ENCODE measurements around the gene TENM4.
A peak's percentile ranks its signal among the peaks of the same experiment; 100 is the strongest.

Gene TENM4

GRCh38 chr11:78791254-78791653, 649.6 kb downstream of the TENM4 start:
- H3K18ac ChIP-seq (ENCODE audit: low read length) = no peak overlapping the region
- H3K36me3 ChIP-seq (replicated peaks in 1 of 2; ENCODE audit: control insufficient read depth in 2 of 2, insufficient read depth in 2 of 2, low read length in 2 of 2) = peaks cover 0 to 5% of the 10 kb centered on the region in 2 donors
- H3K27me3 ChIP-seq (ENCODE audit: control insufficient read depth in 3 of 3, insufficient read depth in 3 of 3, low read depth in 1 of 3, low read length in 3 of 3) = no peaks in the 10 kb centered on the region
- no peak overlapping the region for H3K4ac ChIP-seq (ENCODE audit: low read length)
- H3K27ac ChIP-seq (replicated peaks; ENCODE audit: low read length) = no peak overlapping the region
- H2AFZ ChIP-seq (ENCODE audit: low read length) = no peak overlapping the region
- H3K23ac ChIP-seq (ENCODE audit: low read depth, low read length, poor library complexity) = no peak overlapping the region
- H3K4me1 ChIP-seq (ENCODE audit: control insufficient read depth in 2 of 2, insufficient read depth in 1 of 2, low read depth in 1 of 2, low read length in 2 of 2) = peaks cover under 1 to 4% of the 10 kb centered on the region in 2 donors
- no peak overlapping the region for H3K4me3 ChIP-seq (ENCODE audit: low read length in 2 of 2)
- H2AK5ac ChIP-seq (ENCODE audit: low read depth, low read length) = no peak overlapping the region
- H3K9ac ChIP-seq (ENCODE audit: low read depth, low read length, poor library complexity) = no peak overlapping the region
- H2BK120ac ChIP-seq (ENCODE audit: low read depth, low read length) = no peak overlapping the region
- no peak overlapping the region for H2BK5ac ChIP-seq (ENCODE audit: low read length)
- DNase-seq (ENCODE audit: low spot score) = no peak
- no peak overlapping the region for H4K8ac ChIP-seq (ENCODE audit: low read depth, low read length)
- no peak overlapping the region for H4K91ac ChIP-seq (ENCODE audit: low read depth, low read length, poor library complexity)
- H2BK12ac ChIP-seq (ENCODE audit: low read length) = no peak overlapping the region
- H3K4me2 ChIP-seq (ENCODE audit: insufficient read depth, low read length, poor library complexity, severe bottlenecking) = no peak overlapping the region
- H3K14ac ChIP-seq (ENCODE audit: low read length) = no peak overlapping the region
- H2BK15ac ChIP-seq (ENCODE audit: low read length) = no peak overlapping the region
- no peaks in the 10 kb centered on the region for H3K79me1 ChIP-seq (ENCODE audit: low read depth, low read length)
- no CpG with 5 or more reads among the region's 1 CpG for WGBS, 2 donors (ENCODE audit: extremely low coverage in 2 of 2, insufficient read length in 2 of 2, insufficient replicate concordance in 1 of 2)
- H3K9me3 ChIP-seq (replicated peaks in 1 of 2; ENCODE audit: control insufficient read depth in 2 of 2, insufficient read depth in 1 of 2, low read depth in 1 of 2, low read length in 2 of 2) = peaks cover 0 to 9% of the 10 kb centered on the region in 2 donors

- no peak overlapping the region for H3K4me2 ChIP-seq (ENCODE audit: insufficient read depth, low read length, poor library complexity, severe bottlenecking)
- H3K9ac ChIP-seq (ENCODE audit: low read depth, low read length, poor library complexity) = no peak overlapping the region
- H4K91ac ChIP-seq (ENCODE audit: low read depth, low read length, poor library complexity) = no peak overlapping the region
- DNase-seq (ENCODE audit: low spot score) = no peak
- no peak overlapping the region for H3K27ac ChIP-seq (replicated peaks; ENCODE audit: low read length)
- no peaks in the 10 kb centered on the region for H3K79me1 ChIP-seq (ENCODE audit: low read depth, low read length)
- no peak overlapping the region for H3K14ac ChIP-seq (ENCODE audit: low read length)
- H3K4ac ChIP-seq (ENCODE audit: low read length) = no peak overlapping the region
- H2BK5ac ChIP-seq (ENCODE audit: low read length) = no peak overlapping the region
- no peak overlapping the region for H4K8ac ChIP-seq (ENCODE audit: low read depth, low read length)
- H3K18ac ChIP-seq (ENCODE audit: low read length) = no peak overlapping the region
- no peak overlapping the region for H2BK15ac ChIP-seq (ENCODE audit: low read length)
- peaks cover 0 to 9% of the 10 kb centered on the region in 2 donors for H3K9me3 ChIP-seq (replicated peaks in 1 of 2; ENCODE audit: control insufficient read depth in 2 of 2, insufficient read depth in 1 of 2, low read depth in 1 of 2, low read length in 2 of 2)
- no peak overlapping the region for H2AFZ ChIP-seq (ENCODE audit: low read length)
- H2BK120ac ChIP-seq (ENCODE audit: low read depth, low read length) = no peak overlapping the region
- H3K4me1 ChIP-seq (ENCODE audit: control insufficient read depth in 2 of 2, insufficient read depth in 1 of 2, low read depth in 1 of 2, low read length in 2 of 2) = peaks cover 0 to 4% of the 10 kb centered on the region in 2 donors
- peak overlapping the region; percentile 11 for H2AK5ac ChIP-seq (ENCODE audit: low read depth, low read length)
- H3K23ac ChIP-seq (ENCODE audit: low read depth, low read length, poor library complexity) = no peak overlapping the region
- no peak overlapping the region for H3K4me3 ChIP-seq (ENCODE audit: low read length in 2 of 2)
- H3K27me3 ChIP-seq (ENCODE audit: control insufficient read depth in 3 of 3, insufficient read depth in 3 of 3, low read depth in 1 of 3, low read length in 3 of 3) = no peaks in the 10 kb centered on the region
- H3K36me3 ChIP-seq (replicated peaks in 1 of 2; ENCODE audit: control insufficient read depth in 2 of 2, insufficient read depth in 2 of 2, low read length in 2 of 2) = peaks cover 0 to 5% of the 10 kb centered on the region in 2 donors
- no peak overlapping the region for H2BK12ac ChIP-seq (ENCODE audit: low read length)
Observed at GRCh38 chr11:78790784-78791183, 650.0 kb downstream of the TENM4 start.

- Histone ChIP-seq H3K4me3 (ENCODE audit: low read length in 2 of 2) (no peak overlapping the region), H2AK5ac (ENCODE audit: low read depth, low read length) (no peak overlapping the region), H2BK5ac (ENCODE audit: low read length) (no peak overlapping the region), H4K8ac (ENCODE audit: low read depth, low read length) (no peak overlapping the region), H3K4me1 (ENCODE audit: control insufficient read depth in 2 of 2, insufficient read depth in 1 of 2, low read depth in 1 of 2, low read length in 2 of 2) (peaks cover 0 to 9% of the 10 kb centered on the region in 2 donors), H3K4me2 (ENCODE audit: insufficient read depth, low read length, poor library complexity, severe bottlenecking) (no peak overlapping the region), H2BK15ac (ENCODE audit: low read length) (no peak overlapping the region), H3K23ac (ENCODE audit: low read depth, low read length, poor library complexity) (no peak overlapping the region), H3K18ac (ENCODE audit: low read length) (no peak overlapping the region), H3K79me1 (ENCODE audit: low read depth, low read length) (no peaks in the 10 kb centered on the region), H2BK12ac (ENCODE audit: low read length) (no peak overlapping the region), H3K9ac (ENCODE audit: low read depth, low read length, poor library complexity) (no peak overlapping the region), H3K27me3 (ENCODE audit: control insufficient read depth in 3 of 3, insufficient read depth in 3 of 3, low read depth in 1 of 3, low read length in 3 of 3) (no peaks in the 10 kb centered on the region), H4K91ac (ENCODE audit: low read depth, low read length, poor library complexity) (no peak overlapping the region), H2AFZ (ENCODE audit: low read length) (no peak overlapping the region), H3K27ac (replicated peaks; ENCODE audit: low read length) (no peak overlapping the region), H3K4ac (ENCODE audit: low read length) (no peak overlapping the region), H3K14ac (ENCODE audit: low read length) (no peak overlapping the region), H3K9me3 (replicated peaks in 1 of 2; ENCODE audit: control insufficient read depth in 2 of 2, insufficient read depth in 1 of 2, low read depth in 1 of 2, low read length in 2 of 2) (peaks cover 0 to 5% of the 10 kb centered on the region in 2 donors), H3K36me3 (replicated peaks in 1 of 2; ENCODE audit: control insufficient read depth in 2 of 2, insufficient read depth in 2 of 2, low read length in 2 of 2) (peaks cover 0 to 3% of the 10 kb centered on the region in 2 donors), H2BK120ac (ENCODE audit: low read depth, low read length) (no peak overlapping the region)
- no CpG with 5 or more reads among the region's 1 CpG for WGBS, 2 donors (ENCODE audit: extremely low coverage in 2 of 2, insufficient read length in 2 of 2, insufficient replicate concordance in 1 of 2)
- DNase-seq (ENCODE audit: low spot score) = no peak
Observed at GRCh38 chr11:78789375-78789774, 651.5 kb downstream of the TENM4 start.

GRCh38 chr11:78788533-78788932, 652.3 kb downstream of the TENM4 start:
- H3K9me3 ChIP-seq (replicated peaks in 1 of 2; ENCODE audit: control insufficient read depth in 2 of 2, insufficient read depth in 1 of 2, low read depth in 1 of 2, low read length in 2 of 2) = no peaks in the 10 kb centered on the region
- H3K27me3 ChIP-seq (ENCODE audit: control insufficient read depth in 3 of 3, insufficient read depth in 3 of 3, low read depth in 1 of 3, low read length in 3 of 3) = no peaks in the 10 kb centered on the region
- no peak overlapping the region for H3K27ac ChIP-seq (replicated peaks; ENCODE audit: low read length)
- H3K18ac ChIP-seq (ENCODE audit: low read length) = no peak overlapping the region
- WGBS, 2 donors (ENCODE audit: extremely low coverage in 2 of 2, insufficient read length in 2 of 2, insufficient replicate concordance in 1 of 2) = no CpG with 5 or more reads among the region's 1 CpG
- H2BK15ac ChIP-seq (ENCODE audit: low read length) = no peak overlapping the region
- H3K4me3 ChIP-seq (ENCODE audit: low read length in 2 of 2) = no peak overlapping the region
- no peaks in the 10 kb centered on the region for H3K79me1 ChIP-seq (ENCODE audit: low read depth, low read length)
- no peak overlapping the region for H3K4me2 ChIP-seq (ENCODE audit: insufficient read depth, low read length, poor library complexity, severe bottlenecking)
- no peak overlapping the region for H3K9ac ChIP-seq (ENCODE audit: low read depth, low read length, poor library complexity)
- DNase-seq (ENCODE audit: low spot score) = no peak
- H4K8ac ChIP-seq (ENCODE audit: low read depth, low read length) = no peak overlapping the region
- no peak overlapping the region for H3K23ac ChIP-seq (ENCODE audit: low read depth, low read length, poor library complexity)
- no peaks in the 10 kb centered on the region for H3K36me3 ChIP-seq (replicated peaks in 1 of 2; ENCODE audit: control insufficient read depth in 2 of 2, insufficient read depth in 2 of 2, low read length in 2 of 2)
- H4K91ac ChIP-seq (ENCODE audit: low read depth, low read length, poor library complexity) = no peak overlapping the region
- H3K4ac ChIP-seq (ENCODE audit: low read length) = no peak overlapping the region
- no peak overlapping the region for H3K14ac ChIP-seq (ENCODE audit: low read length)
- peaks cover 0 to 7% of the 10 kb centered on the region in 2 donors for H3K4me1 ChIP-seq (ENCODE audit: control insufficient read depth in 2 of 2, insufficient read depth in 1 of 2, low read depth in 1 of 2, low read length in 2 of 2)
- H2AFZ ChIP-seq (ENCODE audit: low read length) = no peak overlapping the region
- no peak overlapping the region for H2BK120ac ChIP-seq (ENCODE audit: low read depth, low read length)
- H2AK5ac ChIP-seq (ENCODE audit: low read depth, low read length) = no peak overlapping the region
- H2BK5ac ChIP-seq (ENCODE audit: low read length) = no peak overlapping the region
- no peak overlapping the region for H2BK12ac ChIP-seq (ENCODE audit: low read length)
